SKM-1 (cell line): Measurements from ENCODE around the gene PLCB1.
"Not testable (repeated sequence)": the region's sequence is repeated elsewhere in the genome, so short reads cannot be mapped to it uniquely, and the experiment has no call there.

ENCODE experiments used
- DNase-seq: peaks from one replicate; lab custom pipeline; 2025; ENCODE audit not compliant: unreplicated experiment; lab: John Stamatoyannopoulos, UW

PLCB1 gene

DNA sequence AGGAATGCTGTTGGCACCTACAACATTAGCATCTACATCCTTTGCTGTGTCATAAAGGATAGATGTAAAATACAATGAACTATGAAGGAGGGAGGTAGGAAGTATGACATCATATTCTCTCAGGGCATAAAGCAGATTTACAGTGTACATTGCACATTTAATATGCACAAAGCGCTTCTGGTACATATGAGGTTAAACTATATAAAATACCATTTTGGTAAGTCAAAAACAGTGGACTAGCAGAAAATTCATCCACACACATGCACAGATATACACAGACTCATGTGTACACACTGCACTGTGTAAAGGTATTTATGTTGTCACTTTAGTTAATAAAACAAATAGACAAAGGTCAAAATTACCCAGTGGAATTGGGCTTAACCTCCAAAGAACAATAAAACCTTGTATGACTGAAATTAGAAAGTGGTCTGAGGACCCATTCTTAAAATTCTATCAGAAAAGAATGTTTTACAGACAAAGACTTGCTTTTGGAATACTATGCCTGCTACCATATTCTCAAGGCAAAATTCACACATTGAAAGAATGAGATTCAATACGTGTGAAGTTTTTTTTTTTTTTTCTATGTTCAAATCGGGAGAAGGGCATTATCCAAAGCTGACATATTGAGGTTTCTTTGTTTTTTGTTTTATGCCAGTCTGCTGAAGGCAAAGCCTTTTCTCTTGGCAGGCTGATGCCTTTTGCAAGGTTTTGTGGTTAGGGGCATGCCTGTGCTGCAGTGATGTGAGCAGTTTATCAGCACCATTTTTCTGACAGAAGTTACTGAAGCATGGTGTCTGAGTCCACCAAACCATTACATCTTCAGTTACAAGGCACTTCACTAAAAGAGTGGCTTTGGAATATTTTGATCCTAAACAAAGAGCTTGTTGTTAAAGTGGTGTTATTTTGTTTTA lies 199.0 kb downstream of the PLCB1 start:
- DNase-seq, result no peak

DNA sequence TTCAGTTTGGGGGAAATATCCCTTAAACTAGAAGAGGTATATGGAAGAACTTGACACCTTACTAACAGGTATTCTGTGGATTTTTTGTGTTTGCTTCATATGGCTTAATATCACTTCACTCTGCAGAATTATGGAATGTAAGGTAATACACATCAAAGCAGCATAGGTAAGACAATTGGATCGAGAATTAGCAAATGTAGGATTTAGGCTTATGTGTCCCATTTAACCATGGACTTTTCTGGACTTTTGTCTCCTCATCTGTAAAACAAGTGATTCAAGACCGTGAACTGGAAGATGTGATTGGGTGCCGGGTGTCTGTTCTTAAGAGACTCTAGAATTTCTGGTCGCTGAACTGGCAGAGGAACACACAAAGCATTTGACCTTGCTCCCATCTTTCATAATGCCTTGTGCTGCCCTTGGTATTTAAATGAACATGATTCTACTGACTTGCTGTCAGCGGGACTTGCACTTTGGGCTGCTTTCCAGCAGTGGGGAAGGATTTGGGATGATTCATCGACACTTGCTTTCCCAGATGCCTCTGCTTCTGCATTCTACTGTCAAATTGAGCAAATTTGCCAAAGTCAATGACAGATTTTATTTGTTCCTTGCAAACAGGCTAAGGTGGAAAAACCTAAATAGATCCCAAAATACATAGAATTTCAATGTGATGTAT lies 199.8 kb downstream of the PLCB1 start:
- no peak for DNase-seq

GRCh38 chr20:8334641-8335040 lies 202.6 kb downstream of the PLCB1 start:
- no peak for DNase-seq

DNA sequence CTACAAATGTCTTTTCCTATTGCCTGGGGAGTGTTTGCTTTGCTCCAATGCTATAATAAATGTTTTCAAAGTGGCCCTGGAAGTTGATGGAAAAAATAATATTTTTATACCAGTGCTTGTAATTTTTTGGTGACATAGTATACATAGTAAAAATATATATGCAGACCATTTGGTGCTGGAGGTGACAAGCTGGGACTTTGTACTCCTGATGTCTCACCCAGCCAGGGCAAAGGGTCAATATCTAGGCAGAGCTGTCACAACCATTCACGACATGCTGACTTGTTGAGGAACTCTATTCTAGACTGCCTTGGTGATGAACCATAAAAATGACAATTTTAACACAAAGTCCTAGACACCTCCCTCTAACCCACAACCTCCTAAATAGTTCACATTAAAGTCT lies 203.0 kb downstream of the PLCB1 start:
- DNase-seq, result no peak

DNA sequence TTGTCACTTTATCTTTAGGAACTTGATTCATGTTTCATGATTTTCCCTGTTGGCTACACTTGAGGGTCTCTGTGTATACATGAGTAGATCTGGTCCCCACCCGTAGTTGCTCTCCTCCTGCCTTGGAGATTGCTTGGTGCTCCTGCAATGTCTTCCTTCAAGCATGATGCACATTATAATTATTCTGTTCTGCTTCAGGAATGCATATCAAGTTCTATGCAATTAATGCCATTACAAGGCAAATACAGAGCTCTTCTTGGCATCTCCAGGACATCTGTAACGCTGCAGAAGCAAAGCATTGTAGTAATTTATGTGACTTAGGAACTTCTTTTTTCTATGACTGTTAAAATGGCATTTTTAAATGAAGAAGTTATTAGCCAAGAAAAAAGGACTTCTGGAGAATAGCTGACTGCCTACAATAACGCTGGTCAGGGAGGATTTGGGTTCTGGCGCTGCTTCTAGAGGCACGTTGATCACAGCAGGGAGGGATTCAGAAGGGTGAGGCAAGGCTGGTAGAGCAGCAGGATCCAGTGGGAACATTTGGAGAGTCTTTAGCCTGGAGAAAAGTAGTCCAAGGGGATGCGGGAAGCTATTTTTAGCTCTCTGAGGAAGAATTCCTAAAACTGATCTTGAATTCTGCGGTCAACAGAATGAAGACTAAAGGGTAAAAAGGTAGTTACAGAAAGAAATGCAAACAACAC lies 203.6 kb downstream of the PLCB1 start:
- no peak for DNase-seq

- no peak for DNase-seq
Measured at GRCh38 chr20:8339349-8339748, 207.3 kb downstream of the PLCB1 start.

DNA sequence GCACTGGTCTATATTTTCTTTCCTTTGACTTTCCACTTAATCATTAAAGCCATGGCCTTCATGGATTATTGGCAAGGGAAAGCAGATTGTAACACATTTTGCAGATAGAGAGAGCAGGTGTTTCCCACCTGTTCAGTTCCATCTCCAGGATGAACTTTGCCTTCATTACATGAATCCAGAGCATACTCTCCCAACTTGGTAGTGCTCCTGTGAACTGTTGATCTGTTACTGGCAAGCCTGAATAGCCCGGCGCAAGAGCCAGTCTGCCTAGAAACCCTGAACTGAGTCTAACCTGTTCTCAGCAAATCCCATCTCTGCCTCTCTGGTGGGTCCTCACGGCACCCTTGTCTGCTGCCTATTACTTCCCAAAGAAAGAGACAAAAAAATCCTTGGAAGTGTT lies 210.3 kb downstream of the PLCB1 start:
- no peak for DNase-seq

DNA sequence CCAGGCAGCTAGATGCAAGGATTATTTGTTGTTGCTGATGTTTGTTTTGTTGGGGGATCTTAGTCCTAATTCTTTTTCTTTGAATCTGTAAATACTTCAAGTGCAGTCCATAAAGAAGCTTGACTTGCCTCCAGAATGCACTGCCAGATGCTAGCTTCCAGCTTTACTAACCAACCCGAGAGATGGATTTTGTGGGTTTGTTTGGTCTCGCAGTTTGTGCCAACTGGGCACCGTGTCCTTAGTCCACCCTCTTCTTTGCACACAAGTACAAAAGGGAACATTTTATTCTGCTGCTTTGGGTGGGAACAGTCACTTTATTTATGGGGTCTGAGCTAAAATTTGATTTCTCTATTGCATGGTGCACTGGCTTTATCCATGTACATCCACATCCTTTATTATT lies 212.0 kb downstream of the PLCB1 start:
- no peak for DNase-seq

DNA sequence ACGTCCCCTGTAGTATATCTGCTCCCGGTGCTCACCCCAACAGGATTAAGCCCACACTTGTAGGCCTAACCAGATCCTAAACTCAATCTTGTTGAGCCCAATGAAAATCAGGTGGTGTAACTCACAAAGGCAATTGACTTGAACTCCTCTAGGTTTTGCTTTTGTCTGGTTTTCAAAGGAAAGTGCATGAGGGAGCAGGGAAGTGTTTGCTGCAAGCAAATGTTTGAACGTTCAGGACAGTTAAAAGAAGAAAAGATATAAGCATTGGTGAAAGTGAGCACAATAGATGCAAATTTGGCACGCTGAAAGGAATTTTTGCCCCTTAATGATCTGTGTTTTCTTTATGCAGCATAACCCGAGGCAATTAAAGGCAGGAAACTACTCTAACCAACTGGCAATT lies 212.6 kb downstream of the PLCB1 start:
- DNase-seq, result no peak

- no peak for DNase-seq
Measured at GRCh38 chr20:8346700-8347270, 214.7 kb downstream of the PLCB1 start.

GRCh38 chr20:8350225-8350624 lies 218.2 kb downstream of the PLCB1 start:
- DNase-seq, result not testable (repeated sequence)

GRCh38 chr20:8352486-8352885 lies 220.4 kb downstream of the PLCB1 start:
- no peak for DNase-seq

GRCh38 chr20:8353512-8353911 lies 221.4 kb downstream of the PLCB1 start:
- no peak for DNase-seq

- no peak for DNase-seq
Measured at GRCh38 chr20:8355453-8355852, 223.4 kb downstream of the PLCB1 start.

DNA sequence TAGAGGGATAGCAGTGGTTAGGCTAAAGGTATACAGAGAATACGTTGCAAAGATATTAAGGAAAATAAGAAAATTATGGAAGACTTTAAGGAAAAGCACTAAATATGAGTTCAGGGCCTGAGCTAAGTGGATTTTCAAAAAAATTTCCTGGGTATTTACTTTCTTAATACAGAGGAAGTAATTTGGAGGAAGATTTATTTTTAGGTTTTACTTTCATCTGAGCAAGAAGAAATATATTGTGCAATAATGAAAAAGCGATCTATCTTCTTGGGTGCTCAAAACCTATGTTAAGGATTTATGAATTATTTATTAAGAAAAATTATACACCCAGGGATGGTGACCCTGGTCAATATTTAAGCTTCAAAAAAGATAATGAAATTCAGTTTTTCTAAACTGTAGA lies 224.7 kb downstream of the PLCB1 start:
- DNase-seq, result no peak

DNA sequence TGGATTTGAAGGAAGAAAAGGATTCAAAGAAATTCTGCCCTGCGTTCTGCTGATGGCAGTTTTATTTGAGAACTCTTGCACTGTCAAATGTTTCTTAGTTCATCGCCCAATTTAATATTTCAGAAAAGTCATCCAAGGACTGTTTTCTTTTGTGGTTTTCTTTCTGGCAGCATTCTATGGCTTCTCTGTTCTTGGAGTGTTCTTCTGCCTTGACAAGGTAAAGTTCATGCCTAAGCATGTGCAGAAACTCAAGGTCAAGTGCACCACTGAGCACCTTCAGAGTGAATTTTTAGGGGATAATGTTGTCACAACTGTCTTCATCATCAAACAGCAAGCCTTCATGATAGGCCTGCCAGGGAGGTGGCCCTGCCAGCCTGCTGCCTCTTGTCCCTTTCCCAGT lies 225.6 kb downstream of the PLCB1 start:
- DNase-seq, result no peak

DNA sequence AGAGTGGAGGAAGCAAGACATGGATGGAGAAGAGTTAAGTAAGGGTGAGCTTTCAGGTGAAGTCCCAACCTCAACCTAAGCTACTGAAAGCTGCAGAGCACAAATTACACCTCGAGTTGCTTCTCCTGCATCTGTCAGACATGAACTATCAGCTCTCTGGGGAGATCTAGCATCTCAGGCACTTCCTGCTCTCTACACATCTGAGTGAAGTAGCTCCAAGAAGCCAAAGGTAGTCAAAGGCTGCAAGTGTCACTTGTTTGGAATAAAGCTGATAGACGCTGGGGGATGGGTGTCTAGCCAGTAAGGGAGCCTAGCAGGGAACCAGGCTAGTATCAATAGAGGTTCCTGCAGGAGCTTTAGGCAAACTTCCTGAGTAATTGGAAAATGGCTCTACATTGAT lies 228.0 kb downstream of the PLCB1 start:
- no peak for DNase-seq

DNA sequence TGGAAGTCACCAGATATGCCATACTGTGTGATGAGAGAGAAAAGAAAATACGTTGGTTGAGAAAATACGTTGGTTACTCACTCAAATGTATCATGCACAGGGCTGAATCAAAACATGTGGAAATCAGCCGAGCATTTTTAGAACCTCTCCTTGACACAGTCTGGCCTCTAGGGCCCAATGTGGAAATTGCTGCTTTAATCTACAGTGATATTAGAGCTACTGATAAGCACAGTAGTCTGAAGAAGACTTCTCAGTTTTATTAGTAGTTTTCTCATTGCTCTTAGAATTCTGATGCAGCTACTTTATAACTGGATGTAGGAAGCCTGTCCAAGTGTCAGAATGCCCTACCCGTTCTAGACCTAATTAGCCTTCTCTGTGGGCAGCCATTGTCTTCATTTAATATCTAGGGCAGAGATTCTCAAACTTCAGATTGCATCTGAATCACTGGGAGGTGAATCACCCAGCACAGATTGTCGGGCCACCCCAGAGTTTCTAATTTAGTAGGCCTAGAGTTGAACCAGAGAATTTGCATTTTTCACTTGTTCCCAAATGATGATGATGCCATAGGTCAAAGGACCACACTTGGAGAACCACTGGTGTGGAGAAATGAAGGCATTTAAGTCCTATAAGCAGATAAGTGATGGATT lies 229.1 kb downstream of the PLCB1 start:
- no peak for DNase-seq

GRCh38 chr20:8361779-8362178 lies 229.7 kb downstream of the PLCB1 start:
- DNase-seq, result no peak

- no peak for DNase-seq
Measured at GRCh38 chr20:8362457-8362856, 230.4 kb downstream of the PLCB1 start.
